ENCODE data around the gene PTCH1. TPM values are rescaled to one million over a fixed set of nuclear protein-coding genes. Genes with fewer than 3 reads are reported as not detected.
A peak's percentile ranks its signal among the peaks of the same experiment; 100 is the strongest.

PTCH1 gene
- total RNA-seq, 1 donor from 2014 or later = 9.9 TPM

DNA sequence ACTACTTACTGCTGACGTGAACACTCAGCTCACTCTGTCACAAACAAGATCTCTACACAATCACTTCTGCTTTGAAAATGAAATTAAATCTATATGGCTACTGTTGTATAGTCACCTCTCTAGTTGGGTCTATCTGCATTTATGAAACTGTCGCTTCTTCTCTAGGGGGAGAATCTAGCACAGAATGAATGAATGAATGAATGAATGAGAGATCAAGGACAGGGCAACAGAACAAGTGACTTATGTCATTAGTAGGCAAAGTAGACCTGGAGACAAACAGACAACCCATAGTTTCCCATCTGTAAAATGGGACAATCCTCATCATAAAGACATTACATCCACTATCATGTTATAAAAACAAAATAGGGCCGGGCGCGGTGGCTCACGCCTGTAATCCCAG is 13.4 kb downstream of the PTCH1 start:
- Mint-ChIP-seq H3K36me3 (ENCODE audit: low read depth) (peaks cover 3% of the 10 kb centered on the region), H3K27me3 (ENCODE audit: insufficient read depth) (peaks cover 66% of the 10 kb centered on the region), H3K4me1 (ENCODE audit: low read depth) (peaks cover 22% of the 10 kb centered on the region), H3K9me3 (no peaks in the 10 kb centered on the region), H3K4me3 (no peak overlapping the region), H3K27ac (no peak overlapping the region)
- intact Hi-C loops (cut with micrococcal nuclease) = loop anchor here (10.0 kb wide), 1 partner anchor 319 kb away; no protein-coding TSS in a partner anchor
- DNase-seq (ENCODE audit: low spot score) = no peak

- DNase-seq (ENCODE audit: low spot score) = no peak
- H3K36me3 Mint-ChIP-seq (ENCODE audit: low read depth) = peaks cover 3% of the 10 kb centered on the region
- peaks cover 23% of the 10 kb centered on the region for H3K4me1 Mint-ChIP-seq (ENCODE audit: low read depth)
- intact Hi-C loops (cut with micrococcal nuclease) = loop anchor here (10.0 kb wide), 1 partner anchor 317 kb away; no protein-coding TSS in a partner anchor
- H3K9me3 Mint-ChIP-seq = no peaks in the 10 kb centered on the region
- H3K27ac Mint-ChIP-seq = no peak overlapping the region
- no peak overlapping the region for H3K4me3 Mint-ChIP-seq
- peaks cover 70% of the 10 kb centered on the region for H3K27me3 Mint-ChIP-seq (ENCODE audit: insufficient read depth)
These were observed 14.5 kb downstream of the PTCH1 start for GRCh38 chr9:95502248-95502647.

GRCh38 chr9:95499847-95500246 is 16.9 kb downstream of the PTCH1 start:
- H3K27ac Mint-ChIP-seq = no peak overlapping the region
- H3K9me3 Mint-ChIP-seq = no peaks in the 10 kb centered on the region
- intact Hi-C loops (cut with micrococcal nuclease) = loop anchor here (10.0 kb wide), 1 partner anchor 315 kb away; no protein-coding TSS in a partner anchor
- H3K36me3 Mint-ChIP-seq (ENCODE audit: low read depth) = peaks cover 3% of the 10 kb centered on the region
- no peak for DNase-seq (ENCODE audit: low spot score)
- H3K4me1 Mint-ChIP-seq (ENCODE audit: low read depth) = peaks cover 27% of the 10 kb centered on the region
- peaks cover 68% of the 10 kb centered on the region for H3K27me3 Mint-ChIP-seq (ENCODE audit: insufficient read depth)
- H3K4me3 Mint-ChIP-seq = no peak overlapping the region

GRCh38 chr9:95499046-95499676 is 17.6 kb downstream of the PTCH1 start:
- no peaks in the 10 kb centered on the region for H3K9me3 Mint-ChIP-seq
- intact Hi-C loops (cut with micrococcal nuclease) = no loop called here
- DNase-seq (ENCODE audit: low spot score) = no peak
- H3K4me3 Mint-ChIP-seq = no peak overlapping the region
- no peak overlapping the region for H3K27ac Mint-ChIP-seq
- peaks cover 3% of the 10 kb centered on the region for H3K36me3 Mint-ChIP-seq (ENCODE audit: low read depth)
- peaks cover 31% of the 10 kb centered on the region for H3K4me1 Mint-ChIP-seq (ENCODE audit: low read depth)
- peaks cover 62% of the 10 kb centered on the region for H3K27me3 Mint-ChIP-seq (ENCODE audit: insufficient read depth)

DNA sequence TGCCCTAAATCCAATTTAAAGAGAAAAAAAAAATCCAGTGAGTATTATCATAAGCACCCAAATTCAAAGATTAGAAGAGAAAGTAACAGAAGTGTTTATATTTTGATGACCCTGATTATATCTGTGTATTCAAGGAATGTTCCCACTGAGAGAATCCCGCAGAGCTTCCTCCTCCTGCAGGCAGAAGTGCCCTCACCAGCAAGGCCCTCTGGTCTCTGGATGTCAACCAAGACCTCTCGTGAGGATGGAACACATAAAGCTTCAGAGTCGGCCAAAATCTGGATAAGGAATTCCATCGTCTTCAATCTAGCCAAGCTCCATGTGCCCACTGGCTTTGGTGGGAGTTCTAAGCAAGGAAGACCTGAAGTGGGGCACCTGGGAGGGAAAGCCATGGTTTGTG is 18.1 kb downstream of the PTCH1 start:
- H3K27me3 Mint-ChIP-seq (ENCODE audit: insufficient read depth) = peaks cover 60% of the 10 kb centered on the region
- H3K4me1 Mint-ChIP-seq (ENCODE audit: low read depth) = peaks cover 31% of the 10 kb centered on the region
- intact Hi-C loops (cut with micrococcal nuclease) = no loop called here
- no peak overlapping the region for H3K27ac Mint-ChIP-seq
- peaks cover 3% of the 10 kb centered on the region for H3K36me3 Mint-ChIP-seq (ENCODE audit: low read depth)
- no peak overlapping the region for H3K4me3 Mint-ChIP-seq
- no peak for DNase-seq (ENCODE audit: low spot score)
- H3K9me3 Mint-ChIP-seq = no peaks in the 10 kb centered on the region

- no peaks in the 10 kb centered on the region for H3K9me3 Mint-ChIP-seq
- peaks cover 29% of the 10 kb centered on the region for H3K4me1 Mint-ChIP-seq (ENCODE audit: low read depth)
- H3K4me3 Mint-ChIP-seq = no peak overlapping the region
- H3K27me3 Mint-ChIP-seq (ENCODE audit: insufficient read depth) = peaks cover 52% of the 10 kb centered on the region
- no peak for DNase-seq (ENCODE audit: low spot score)
- H3K27ac Mint-ChIP-seq = no peak overlapping the region
- peaks cover 3% of the 10 kb centered on the region for H3K36me3 Mint-ChIP-seq (ENCODE audit: low read depth)
- intact Hi-C loops (cut with micrococcal nuclease) = no loop called here
These were observed 19.0 kb downstream of the PTCH1 start for GRCh38 chr9:95497772-95498171.

- intact Hi-C loops (cut with micrococcal nuclease) = no loop called here
- Mint-ChIP-seq H3K4me1 (ENCODE audit: low read depth) (peaks cover 38% of the 10 kb centered on the region), H3K27me3 (ENCODE audit: insufficient read depth) (peaks cover 45% of the 10 kb centered on the region)
These were observed 20.1 kb downstream of the PTCH1 start for GRCh38 chr9:95496687-95497086.

DNA sequence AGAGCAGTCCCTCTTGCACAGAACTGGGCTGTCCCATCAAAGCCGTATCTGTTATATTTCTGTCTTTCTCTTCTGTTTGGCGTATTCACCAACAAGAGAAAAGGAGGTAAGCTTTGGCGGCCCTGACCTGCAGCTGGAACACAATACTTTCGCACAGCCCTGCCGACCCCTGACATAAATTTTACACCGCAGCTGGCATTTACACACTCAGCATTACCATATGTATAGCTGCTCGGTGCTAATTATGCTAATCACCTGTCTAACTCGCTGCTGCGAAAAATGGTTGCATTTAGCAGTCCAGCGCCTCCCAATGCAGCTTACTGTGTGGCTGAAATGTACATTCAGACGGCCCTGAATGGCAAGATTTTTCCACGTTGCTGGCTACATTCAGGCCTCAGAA is 20.8 kb downstream of the PTCH1 start:
- peaks cover 3% of the 10 kb centered on the region for H3K36me3 Mint-ChIP-seq (ENCODE audit: low read depth)
- H3K4me3 Mint-ChIP-seq = no peak overlapping the region
- DNase-seq (ENCODE audit: low spot score) = no peak
- H3K9me3 Mint-ChIP-seq = no peaks in the 10 kb centered on the region
- peaks cover 40% of the 10 kb centered on the region for H3K4me1 Mint-ChIP-seq (ENCODE audit: low read depth)
- H3K27ac Mint-ChIP-seq = no peak overlapping the region
- peaks cover 41% of the 10 kb centered on the region for H3K27me3 Mint-ChIP-seq (ENCODE audit: insufficient read depth)
- intact Hi-C loops (cut with micrococcal nuclease) = no loop called here

More at GRCh38 chr9:95496687-95497086, 20.1 kb downstream of the PTCH1 start:
- peaks cover 3% of the 10 kb centered on the region for H3K36me3 Mint-ChIP-seq (ENCODE audit: low read depth)
- DNase-seq (ENCODE audit: low spot score) = no peak
- H3K4me3 Mint-ChIP-seq = no peak overlapping the region
- H3K27ac Mint-ChIP-seq = no peak overlapping the region
- no peaks in the 10 kb centered on the region for H3K9me3 Mint-ChIP-seq

- no peak overlapping the region for H3K4me3 Mint-ChIP-seq
- intact Hi-C loops (cut with micrococcal nuclease) = no loop called here
- H3K9me3 Mint-ChIP-seq = no peaks in the 10 kb centered on the region
- peaks cover 40% of the 10 kb centered on the region for H3K4me1 Mint-ChIP-seq (ENCODE audit: low read depth)
- no peak for DNase-seq (ENCODE audit: low spot score)
- no peak overlapping the region for H3K27ac Mint-ChIP-seq
- peaks cover 3% of the 10 kb centered on the region for H3K36me3 Mint-ChIP-seq (ENCODE audit: low read depth)
- peaks cover 39% of the 10 kb centered on the region for H3K27me3 Mint-ChIP-seq (ENCODE audit: insufficient read depth)
These were observed 21.2 kb downstream of the PTCH1 start for GRCh38 chr9:95495529-95495928.

DNA sequence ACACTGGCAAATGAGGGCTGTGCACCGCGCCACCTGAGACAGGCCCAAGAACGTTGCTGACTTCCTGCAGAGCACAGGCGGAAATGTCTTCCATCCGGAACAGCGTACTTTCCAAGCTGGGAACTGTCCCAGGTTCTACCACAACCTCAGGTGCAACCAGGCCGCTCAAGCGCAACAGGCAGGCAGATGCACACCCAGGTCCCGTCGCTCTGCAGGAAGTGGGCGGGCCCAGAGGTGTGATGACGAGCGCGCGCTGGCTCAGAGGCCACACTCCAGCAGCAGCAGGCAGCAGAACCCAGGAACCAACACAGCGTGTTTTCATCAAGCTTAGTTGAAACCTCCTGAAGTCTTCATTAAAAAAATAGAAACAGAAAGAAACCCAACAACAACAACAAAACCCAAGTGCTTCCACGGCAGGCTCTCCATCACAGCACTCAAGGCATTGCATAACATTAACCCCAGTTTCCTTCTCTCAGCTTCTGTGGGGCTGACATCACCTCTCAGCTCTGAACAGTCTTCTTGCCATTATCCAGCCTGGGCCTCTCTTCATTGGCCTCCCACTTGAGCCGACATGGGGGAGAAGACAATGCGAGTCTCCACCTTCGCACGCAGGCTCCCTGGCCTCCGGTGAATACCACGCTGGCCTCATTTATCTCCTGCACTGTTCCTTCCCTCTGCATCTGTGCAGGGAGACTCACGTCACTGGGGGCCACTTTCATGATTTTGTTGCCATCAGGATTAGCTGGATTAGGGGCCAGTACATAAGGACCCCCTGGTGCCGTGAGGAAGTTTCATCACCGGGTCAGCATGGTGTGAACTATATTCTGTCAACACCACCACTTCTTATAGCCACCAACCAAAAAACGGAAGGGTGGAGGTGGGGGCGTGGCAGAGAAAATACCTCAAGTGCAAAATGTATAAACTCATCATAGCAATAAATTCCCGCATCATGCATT is 22.1 kb downstream of the PTCH1 start:
- peak; percentile 81 for DNase-seq (ENCODE audit: low spot score)
- peaks cover 40% of the 10 kb centered on the region for H3K4me1 Mint-ChIP-seq (ENCODE audit: low read depth)
- H3K36me3 Mint-ChIP-seq (ENCODE audit: low read depth) = peaks cover 3% of the 10 kb centered on the region
- peaks cover 31% of the 10 kb centered on the region for H3K27me3 Mint-ChIP-seq (ENCODE audit: insufficient read depth)
- H3K9me3 Mint-ChIP-seq = no peaks in the 10 kb centered on the region
- H3K4me3 Mint-ChIP-seq = peak overlapping the region; percentile 81
- peak overlapping the region; percentile 86 for H3K27ac Mint-ChIP-seq
- intact Hi-C loops (cut with micrococcal nuclease) = loop anchor here (1.0 kb wide), 2 partner anchors 16 to 32 kb away; no protein-coding TSS in a partner anchor

- intact Hi-C loops (cut with micrococcal nuclease) = loop anchor here (1.0 kb wide), 2 partner anchors 16 to 32 kb away; no protein-coding TSS in a partner anchor
- Mint-ChIP-seq H3K27ac (peak overlapping the region; percentile 86), H3K4me1 (ENCODE audit: low read depth) (peaks cover 40% of the 10 kb centered on the region), H3K9me3 (no peaks in the 10 kb centered on the region), H3K27me3 (ENCODE audit: insufficient read depth) (peaks cover 29% of the 10 kb centered on the region), H3K36me3 (ENCODE audit: low read depth) (peaks cover 3% of the 10 kb centered on the region), H3K4me3 (peak overlapping the region; percentile 81)
- DNase-seq (ENCODE audit: low spot score) = no peak
These were observed 22.8 kb downstream of the PTCH1 start for GRCh38 chr9:95494022-95494415.

GRCh38 chr9:95493402-95493801 is 23.4 kb downstream of the PTCH1 start:
- no peaks in the 10 kb centered on the region for H3K9me3 Mint-ChIP-seq
- peaks cover 23% of the 10 kb centered on the region for H3K27me3 Mint-ChIP-seq (ENCODE audit: insufficient read depth)
- peaks cover 2% of the 10 kb centered on the region for H3K36me3 Mint-ChIP-seq (ENCODE audit: low read depth)
- intact Hi-C loops (cut with micrococcal nuclease) = no loop called here
- DNase-seq (ENCODE audit: low spot score) = no peak
- peak overlapping the region; percentile 26 for H3K4me3 Mint-ChIP-seq
- H3K27ac Mint-ChIP-seq = no peak overlapping the region
- H3K4me1 Mint-ChIP-seq (ENCODE audit: low read depth) = peaks cover 38% of the 10 kb centered on the region
